ENCODE measurements around the gene MARK2.
"Not testable (repeated sequence)": the region's sequence is repeated elsewhere in the genome, so short reads cannot be mapped to it uniquely, and the experiment has no call there.

The MARK2 gene

GRCh38 chr11:63838678-63839507, at the start of gene MARK2:
Gene MARK2, plus strand, starts transcription at chr11:63839110. Its CDS starts 397 bp downstream, at chr11:63839507.
- DNase-seq (ENCODE audit: low read depth, low spot score), result peak; percentile 97

GRCh38 chr11:63791495-63792167, 47.3 kb upstream of the MARK2 start:
- no peak for DNase-seq (ENCODE audit: low read depth, low spot score)

- DNase-seq (ENCODE audit: low read depth, low spot score), result no peak
Measured at GRCh38 chr11:63793161-63793560, 45.7 kb upstream of the MARK2 start.

GRCh38 chr11:63795066-63795465, 43.8 kb upstream of the MARK2 start:
- no peak for DNase-seq (ENCODE audit: low read depth, low spot score)

- DNase-seq (ENCODE audit: low read depth, low spot score), result no peak
Measured at GRCh38 chr11:63800921-63801320, 38.0 kb upstream of the MARK2 start.

GRCh38 chr11:63802637-63803414, 36.1 kb upstream of the MARK2 start:
- DNase-seq (ENCODE audit: low read depth, low spot score), result no peak

- DNase-seq (ENCODE audit: low read depth, low spot score), result no peak
Measured at GRCh38 chr11:63804259-63804658, 34.7 kb upstream of the MARK2 start.

GRCh38 chr11:63805844-63806415, 33.0 kb upstream of the MARK2 start:
- no peak for DNase-seq (ENCODE audit: low read depth, low spot score)

- DNase-seq (ENCODE audit: low read depth, low spot score), result not testable (repeated sequence)
Measured at GRCh38 chr11:63810383-63810782, 28.5 kb upstream of the MARK2 start.

GRCh38 chr11:63811522-63811921, 27.4 kb upstream of the MARK2 start:
- no peak for DNase-seq (ENCODE audit: low read depth, low spot score)

- no peak for DNase-seq (ENCODE audit: low read depth, low spot score)
Measured at GRCh38 chr11:63813035-63813562, 25.8 kb upstream of the MARK2 start, which contains the start of gene SPINDOC. Gene SPINDOC, plus strand, starts transcription at chr11:63813456. Its CDS starts 231 bp downstream, at chr11:63813687.

GRCh38 chr11:63813563-63814382, 25.1 kb upstream of the MARK2 start:
- no peak for DNase-seq (ENCODE audit: low read depth, low spot score)

GRCh38 chr11:63814383-63814736, 24.6 kb upstream of the MARK2 start:
- DNase-seq (ENCODE audit: low read depth, low spot score), result no peak

- no peak for DNase-seq (ENCODE audit: low read depth, low spot score)
Measured at GRCh38 chr11:63816166-63816565, 22.7 kb upstream of the MARK2 start.

- no peak for DNase-seq (ENCODE audit: low read depth, low spot score)
Measured at GRCh38 chr11:63816732-63817131, 22.2 kb upstream of the MARK2 start.

GRCh38 chr11:63817758-63818498, 21.0 kb upstream of the MARK2 start:
- no peak for DNase-seq (ENCODE audit: low read depth, low spot score)

GRCh38 chr11:63818609-63819008, 20.3 kb upstream of the MARK2 start:
- no peak for DNase-seq (ENCODE audit: low read depth, low spot score)

- DNase-seq (ENCODE audit: low read depth, low spot score), result no peak
Measured at GRCh38 chr11:63821411-63821810, 17.5 kb upstream of the MARK2 start.

GRCh38 chr11:63826471-63827190, 12.3 kb upstream of the MARK2 start:
- DNase-seq (ENCODE audit: low read depth, low spot score), result no peak
